GM18870 (cell line): Measurements from ENCODE around the gene LPCAT2.
"Not testable (repeated sequence)": the region's sequence is repeated elsewhere in the genome, so short reads cannot be mapped to it uniquely, and the experiment has no call there.

ENCODE experiments used
- ATAC-seq: cut with Tn5 transposase; IDR thresholded peaks from one replicate; pipeline ENCODE4 v1.9.1; 2021; ENCODE audit warnings: moderate library complexity; ENCODE audit not compliant: unreplicated experiment

The LPCAT2 gene

GRCh38 chr16:55588799-55589198, 79.9 kb downstream of the LPCAT2 start:
- no peak for ATAC-seq

- ATAC-seq: no peak
Observed at GRCh38 chr16:55592306-55592705, 83.4 kb downstream of the LPCAT2 start.

GRCh38 chr16:55597928-55598327, 89.1 kb downstream of the LPCAT2 start:
- ATAC-seq: no peak

- ATAC-seq: no peak
Observed at GRCh38 chr16:55605754-55606336, 97.0 kb downstream of the LPCAT2 start.

GRCh38 chr16:55613613-55614335, 104.9 kb downstream of the LPCAT2 start:
- no peak for ATAC-seq

GRCh38 chr16:55615071-55615470, 106.2 kb downstream of the LPCAT2 start:
- no peak for ATAC-seq

- ATAC-seq: not testable (repeated sequence)
Observed at GRCh38 chr16:55615670-55616069, 106.8 kb downstream of the LPCAT2 start.

GRCh38 chr16:55621771-55622170, 112.9 kb downstream of the LPCAT2 start:
- ATAC-seq: no peak

GRCh38 chr16:55622272-55622671, 113.4 kb downstream of the LPCAT2 start:
- ATAC-seq: no peak

- ATAC-seq: no peak
Observed at GRCh38 chr16:55622930-55623561, 114.2 kb downstream of the LPCAT2 start.

- no peak for ATAC-seq
Observed at GRCh38 chr16:55623640-55624039, 114.8 kb downstream of the LPCAT2 start.

GRCh38 chr16:55624696-55625095, 115.8 kb downstream of the LPCAT2 start:
- ATAC-seq: no peak

GRCh38 chr16:55625843-55626242, 117.0 kb downstream of the LPCAT2 start:
- no peak for ATAC-seq

- ATAC-seq: no peak
Observed at GRCh38 chr16:55628306-55628968, 119.6 kb downstream of the LPCAT2 start.

- ATAC-seq: no peak
Observed at GRCh38 chr16:55630774-55631173, 121.9 kb downstream of the LPCAT2 start.

- ATAC-seq: no peak
Observed at GRCh38 chr16:55632259-55632658, 123.4 kb downstream of the LPCAT2 start.

- no peak for ATAC-seq
Observed at GRCh38 chr16:55634193-55634592, 125.3 kb downstream of the LPCAT2 start.
